Neural progenitor cell (in vitro differentiated cells): ENCODE results near the gene STK39. TPM values are rescaled to one million over a fixed set of nuclear protein-coding genes. Genes with fewer than 3 reads are reported as not detected.

ENCODE experiments used
- DNase-seq: peaks from one replicate; pipeline ENCODE4 v3.0.0-alpha.2; 2016; ENCODE audit warnings: low spot score
- H2AFZ ChIP-seq: fragments of 200-600 bp; sonication (generic); replicated peaks from 2 replicates; pipeline ENCODE4 v1.6.1; 2016; ENCODE audit warnings: antibody characterized with exemption
- H3F3A ChIP-seq: fragments of 200-600 bp; sonication (generic); 2 replicates; pipeline ENCODE4 v1.6.1; 2016; ENCODE audit warnings: antibody characterized with exemption, low read depth
- H3K27ac ChIP-seq: fragments of 200-600 bp; sonication (generic); 2 replicates; pipeline ENCODE4 v1.5.1; 2016; ENCODE audit warnings: mild to moderate bottlenecking
- H3K27me3 ChIP-seq: fragments of 200-600 bp; sonication (generic); 2 replicates; pipeline ENCODE4 v1.6.1; 2016; ENCODE audit warnings: mild to moderate bottlenecking, moderate library complexity
- H3K36me3 ChIP-seq: fragments of 200-600 bp; sonication (generic); 2 replicates; pipeline ENCODE4 v1.5.1; 2016
- H3K4me1 ChIP-seq: fragments of 200-600 bp; sonication (generic); 2 replicates; pipeline ENCODE4 v1.6.1; 2016; ENCODE audit warnings: mixed run types
- H3K4me2 ChIP-seq: fragments of 200-600 bp; sonication (generic); 2 replicates; pipeline ENCODE4 v1.6.1; 2016
- H3K4me3 ChIP-seq: fragments of 200-600 bp; sonication (generic); 2 replicates; pipeline ENCODE4 v1.5.1; 2016
- H3K79me2 ChIP-seq: fragments of 200-600 bp; sonication (generic); 2 replicates; pipeline ENCODE4 v1.6.1; 2016; ENCODE audit warnings: low read depth
- H3K9ac ChIP-seq: fragments of 200-600 bp; sonication (generic); 2 replicates; pipeline ENCODE4 v1.6.1; 2016
- H3K9me3 ChIP-seq: fragments of 200-600 bp; sonication (generic); 2 replicates; pipeline ENCODE4 v1.5.1; 2016; ENCODE audit warnings: low read depth
- H4K20me1 ChIP-seq: fragments of 200-600 bp; sonication (generic); 2 replicates; pipeline ENCODE4 v1.6.1; 2016; ENCODE audit warnings: low read depth
- H3K27ac Mint-ChIP-seq: 3 replicates; pipeline ENCODE4 v1.8.0; 2021; ENCODE audit warnings: mixed read lengths
- H3K27me3 Mint-ChIP-seq: 2 replicates; pipeline ENCODE4 v1.8.0; 2022; ENCODE audit warnings: low read depth, mild to moderate bottlenecking, inconsistent platforms, moderate library complexity, mixed read lengths; ENCODE audit not compliant: insufficient read depth
- H3K36me3 Mint-ChIP-seq: 3 replicates; pipeline ENCODE4 v1.8.0; 2021; ENCODE audit warnings: mixed read lengths
- H3K4me1 Mint-ChIP-seq: 3 replicates; pipeline ENCODE4 v1.8.0; 2021; ENCODE audit warnings: mixed read lengths
- H3K4me3 Mint-ChIP-seq: 3 replicates; pipeline ENCODE4 v1.8.0; 2021; ENCODE audit warnings: mild to moderate bottlenecking, moderate library complexity, mixed read lengths
- H3K9me3 Mint-ChIP-seq: 3 replicates; pipeline ENCODE4 v1.8.0; 2020; ENCODE audit warnings: mixed read lengths
- CTCF ChIP-seq: fragments of 200-600 bp; sonication (generic); IDR thresholded peaks from 2 replicates; pipeline ENCODE4 v1.5.1; 2017; ENCODE audit warnings: antibody characterized with exemption, mild to moderate bottlenecking
- EZH2 ChIP-seq: fragments of 200-600 bp; sonication (generic); IDR thresholded peaks from 2 replicates; pipeline ENCODE4 v1.6.1; 2017; ENCODE audit warnings: antibody characterized with exemption, mild to moderate bottlenecking, moderate library complexity
- EZH2phosphoT487 ChIP-seq: fragments of 200-600 bp; sonication (generic); IDR thresholded peaks from 2 replicates; pipeline ENCODE4 v1.6.1; 2017; ENCODE audit warnings: antibody characterized with exemption
- total RNA-seq: library from RNA; depleted of rRNA; stranded (reverse); fragments of >200 nt; gene quantifications from 2 replicates; pipeline ENCODE4 v1.2.3, GENCODE V29; 2015; ENCODE audit warnings: low replicate concordance

Gene STK39
- total RNA-seq, 1 donor from 2014 or later = 23.8 TPM

- Mint-ChIP-seq H3K27me3 (no peaks in the 10 kb centered on the region), H3K4me3 (no peak overlapping the region), H3K4me1 (peaks cover 16% of the 10 kb centered on the region), H3K27ac (no peak overlapping the region), H3K9me3 (peaks cover 8% of the 10 kb centered on the region), H3K36me3 (peaks cover 17% of the 10 kb centered on the region)
- Histone ChIP-seq H3K79me2 (no peaks in the 10 kb centered on the region), H3K4me2 (no peak overlapping the region), H3K36me3 (peaks cover 2% of the 10 kb centered on the region), H3F3A (peaks cover 19% of the 10 kb centered on the region), H3K27ac (no peak overlapping the region), H3K27me3 (no peaks in the 10 kb centered on the region), H3K9ac (no peak overlapping the region), H3K4me3 (no peak overlapping the region), H3K9me3 (peaks cover 10% of the 10 kb centered on the region), H4K20me1 (no peaks in the 10 kb centered on the region), H2AFZ (no peak overlapping the region), H3K4me1 (peaks cover 30% of the 10 kb centered on the region)
- TF ChIP-seq CTCF = no peak
- no peak for TF ChIP-seq EZH2phosphoT487
- TF ChIP-seq EZH2 = no peak
- DNase-seq = no peak
These were observed 281.3 kb downstream of the STK39 start for GRCh38 chr2:167965907-167966761.

- Mint-ChIP-seq H3K27me3 (no peaks in the 10 kb centered on the region), H3K9me3 (peaks cover 3% of the 10 kb centered on the region), H3K36me3 (peaks cover 9% of the 10 kb centered on the region), H3K4me3 (no peak overlapping the region), H3K27ac (no peak overlapping the region), H3K4me1 (peaks cover 16% of the 10 kb centered on the region)
- Histone ChIP-seq H3K36me3 (no peaks in the 10 kb centered on the region), H2AFZ (no peak overlapping the region), H3F3A (peaks cover 21% of the 10 kb centered on the region), H3K79me2 (no peaks in the 10 kb centered on the region), H3K4me1 (peaks cover 38% of the 10 kb centered on the region), H3K4me3 (no peak overlapping the region), H3K9ac (no peak overlapping the region), H3K9me3 (no peaks in the 10 kb centered on the region), H3K27ac (no peak overlapping the region), H3K4me2 (no peak overlapping the region), H3K27me3 (no peaks in the 10 kb centered on the region), H4K20me1 (no peaks in the 10 kb centered on the region)
- peak; percentile 21 for DNase-seq
- TF ChIP-seq EZH2 (no peak), EZH2phosphoT487 (no peak), CTCF (peak; percentile 51)
These were observed 282.6 kb downstream of the STK39 start for GRCh38 chr2:167964650-167965413.

GRCh38 chr2:167963899-167964649 lies 283.3 kb downstream of the STK39 start:
- no peaks in the 10 kb centered on the region for H4K20me1 ChIP-seq
- H3K4me1 ChIP-seq = peaks cover 38% of the 10 kb centered on the region
- TF ChIP-seq EZH2 (no peak), CTCF (no peak), EZH2phosphoT487 (no peak)
- H3K27ac ChIP-seq = no peak overlapping the region
- H3K36me3 Mint-ChIP-seq = peaks cover 6% of the 10 kb centered on the region
- H3K9me3 ChIP-seq = no peaks in the 10 kb centered on the region
- H3K9me3 Mint-ChIP-seq = no peaks in the 10 kb centered on the region
- H3K4me3 ChIP-seq = no peak overlapping the region
- peaks cover 16% of the 10 kb centered on the region for H3K4me1 Mint-ChIP-seq
- no peak overlapping the region for H3K27ac Mint-ChIP-seq
- H3F3A ChIP-seq = peaks cover 21% of the 10 kb centered on the region
- no peaks in the 10 kb centered on the region for H3K27me3 Mint-ChIP-seq
- no peaks in the 10 kb centered on the region for H3K27me3 ChIP-seq
- no peak overlapping the region for H3K9ac ChIP-seq
- no peak for DNase-seq
- H2AFZ ChIP-seq = no peak overlapping the region
- H3K4me2 ChIP-seq = no peak overlapping the region
- no peaks in the 10 kb centered on the region for H3K79me2 ChIP-seq
- no peaks in the 10 kb centered on the region for H3K36me3 ChIP-seq
- no peak overlapping the region for H3K4me3 Mint-ChIP-seq
